ENCODE data around the gene EFCC1.

- TF ChIP-seq CTCF (IDR thresholded peaks at IDR 0.05; ENCODE audit: low read depth, low read length, poor library complexity, severe bottlenecking) (no peak), EZH2phosphoT487 (IDR thresholded peaks at IDR 0.05; ENCODE audit: borderline replicate concordance, low read length) (no peak)
These were observed 36.0 kb downstream of the EFCC1 start for GRCh38 chr3:129037093-129037419.
